GM18507 (cell line): ENCODE measurements around the gene PFKP.
"Not testable (repeated sequence)": the region's sequence is repeated elsewhere in the genome, so short reads cannot be mapped to it uniquely, and the experiment has no call there.

ENCODE experiments used
- DNase-seq: peaks from one replicate; pipeline ENCODE4 v3.0.0; 2011; ENCODE audit warnings: low read depth; ENCODE audit not compliant: insufficient read length; ENCODE audit errors: extremely low spot score
- FAIRE-seq: peaks from 2 replicates; lab custom pipeline; 2011; peaks lifted over from hg19 to GRCh38; lab: Jason Lieb, UNC

Gene PFKP

DNA sequence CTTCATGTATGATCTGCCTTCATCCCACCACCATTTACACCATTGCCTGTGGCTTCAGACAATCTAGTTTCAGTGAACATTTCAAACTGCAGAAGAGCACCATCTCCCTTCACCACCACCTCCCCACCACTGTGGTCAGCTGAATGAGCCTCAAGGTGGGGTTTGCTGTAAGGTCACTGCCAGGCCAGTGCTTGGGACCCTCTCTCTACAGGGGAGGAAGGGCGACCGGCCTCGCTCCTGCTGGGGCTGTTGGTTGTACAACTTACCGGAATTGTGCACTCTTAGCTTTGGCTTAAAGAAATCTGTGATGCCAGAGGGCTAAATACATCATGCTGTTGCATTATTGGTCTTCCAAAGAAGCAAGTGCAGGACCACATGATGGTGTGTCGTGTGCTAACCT lies 26.6 kb downstream of the PFKP start:
- DNase-seq (no peak), FAIRE-seq (no peak)

DNA sequence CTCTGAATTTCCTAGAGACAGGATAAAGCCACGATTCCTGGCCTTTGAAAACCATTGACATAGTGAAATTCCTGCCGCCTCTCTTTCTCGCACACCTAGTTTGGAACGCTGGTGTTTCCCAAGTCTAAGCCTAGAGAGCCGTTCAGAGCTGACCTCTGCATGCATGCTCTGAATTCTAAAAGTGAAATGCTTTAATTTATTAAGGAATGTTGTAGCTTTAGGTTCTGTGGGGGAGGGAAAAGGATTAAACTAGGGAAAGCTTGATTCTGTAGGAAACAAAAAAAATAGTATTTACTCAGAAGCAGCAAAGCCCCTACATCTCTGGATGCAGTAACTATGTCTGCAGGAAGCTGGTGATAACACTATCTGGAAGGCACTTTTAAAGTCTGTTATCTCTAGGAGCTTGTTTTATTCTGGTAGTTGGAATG lies 27.3 kb downstream of the PFKP start:
- no peak for FAIRE-seq
- no peak for DNase-seq

- no peak for DNase-seq
- FAIRE-seq: no peak
Measured at GRCh38 chr10:3095373-3096139, 28.2 kb downstream of the PFKP start.

DNA sequence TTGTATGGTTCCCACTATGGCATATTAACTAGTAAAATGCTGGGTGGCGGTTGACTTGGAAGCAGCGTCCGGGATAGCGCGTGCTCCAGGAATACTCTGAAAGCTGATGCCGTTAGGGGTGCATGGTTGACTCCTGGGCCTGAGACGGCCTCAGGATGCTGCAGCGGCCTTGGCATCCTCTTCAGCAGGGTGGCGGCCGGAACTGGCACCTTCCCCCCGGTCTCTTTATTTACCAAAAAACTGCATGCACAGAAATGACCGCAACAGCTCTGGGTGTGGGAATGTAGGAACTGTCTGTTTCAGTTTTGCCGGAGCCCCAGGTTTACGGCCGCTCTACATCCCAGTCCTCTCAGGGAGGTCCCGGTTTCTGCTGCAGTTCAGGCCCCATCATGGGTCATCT lies 28.8 kb downstream of the PFKP start:
- DNase-seq (no peak), FAIRE-seq (no peak)

DNA sequence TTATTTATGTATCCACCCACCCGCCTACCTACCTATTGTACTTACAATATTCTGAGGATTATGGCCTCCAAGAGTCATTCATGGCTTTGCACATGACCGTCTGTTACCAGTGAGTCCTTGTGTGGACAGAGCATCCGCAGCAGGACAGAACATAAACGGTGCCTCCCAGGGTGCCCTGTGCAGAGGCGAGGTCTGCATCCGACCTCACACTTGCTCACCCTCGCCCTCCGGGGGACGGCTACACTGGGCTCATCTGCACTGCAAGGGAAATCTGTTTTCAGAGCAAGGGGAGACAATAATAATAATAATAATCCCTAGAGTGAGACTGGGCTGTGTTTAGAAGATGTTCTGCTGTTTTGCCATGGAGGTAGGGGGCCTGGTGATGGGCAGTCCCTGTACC lies 29.8 kb downstream of the PFKP start:
- DNase-seq: no peak
- FAIRE-seq: no peak

DNA sequence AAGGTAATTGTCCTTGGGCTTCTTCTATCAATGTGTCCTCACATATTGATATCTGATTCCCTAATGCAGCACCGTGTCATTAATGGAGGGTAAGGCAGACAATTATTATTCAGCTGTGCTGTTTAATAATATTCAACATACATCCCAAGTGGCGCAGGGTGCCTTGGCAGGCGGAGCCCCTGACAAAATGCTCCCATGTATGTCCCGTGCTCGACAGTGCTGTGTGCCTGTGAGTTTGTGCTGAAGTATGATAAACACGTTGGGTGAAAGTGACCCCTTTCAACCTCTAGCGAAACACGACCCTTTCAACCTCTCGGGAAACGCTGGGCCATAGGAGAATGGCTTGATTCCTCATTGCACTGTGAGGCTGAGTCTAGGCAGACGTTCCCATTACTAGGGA lies 31.3 kb downstream of the PFKP start:
- FAIRE-seq (no peak), DNase-seq (no peak)

DNA sequence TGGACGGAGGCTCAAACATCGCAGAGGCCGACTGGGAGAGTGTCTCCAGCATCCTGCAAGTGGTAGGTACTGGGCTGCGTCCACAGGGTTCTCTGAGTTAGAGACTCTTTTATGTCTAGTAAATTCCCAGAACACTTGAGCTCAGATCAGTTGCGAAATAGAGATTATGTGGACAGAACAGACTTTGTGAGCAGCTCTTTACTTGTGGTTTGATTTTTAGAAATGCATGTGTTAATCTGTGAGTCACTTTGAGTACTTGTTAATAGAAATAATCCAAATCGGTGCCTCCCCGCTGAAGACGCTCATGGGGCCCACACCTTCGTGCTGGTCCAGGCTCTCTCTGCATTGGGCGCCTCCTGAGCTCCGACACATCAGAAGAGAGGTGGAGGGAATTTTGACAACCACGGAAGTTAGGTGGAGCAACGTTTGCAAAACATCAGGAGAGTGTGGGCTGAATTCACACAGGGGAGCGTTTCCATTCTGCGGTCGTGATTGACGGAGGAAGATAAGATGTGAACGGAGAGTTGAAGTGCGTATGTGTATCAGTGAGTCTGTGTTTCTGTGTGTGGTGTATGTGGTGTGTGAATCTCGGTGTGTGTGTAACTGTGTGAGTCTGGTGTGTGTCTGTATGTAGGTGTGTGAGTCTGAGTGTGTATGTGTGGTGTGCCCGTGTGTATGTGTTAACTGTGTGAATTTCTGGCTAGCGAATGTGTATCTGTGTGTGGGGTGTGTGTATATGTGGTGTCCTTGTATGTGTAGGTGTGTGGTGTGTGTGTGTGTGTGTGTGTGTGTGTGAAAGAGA lies 32.1 kb downstream of the PFKP start:
- DNase-seq (no peak), FAIRE-seq (no peak)

DNA sequence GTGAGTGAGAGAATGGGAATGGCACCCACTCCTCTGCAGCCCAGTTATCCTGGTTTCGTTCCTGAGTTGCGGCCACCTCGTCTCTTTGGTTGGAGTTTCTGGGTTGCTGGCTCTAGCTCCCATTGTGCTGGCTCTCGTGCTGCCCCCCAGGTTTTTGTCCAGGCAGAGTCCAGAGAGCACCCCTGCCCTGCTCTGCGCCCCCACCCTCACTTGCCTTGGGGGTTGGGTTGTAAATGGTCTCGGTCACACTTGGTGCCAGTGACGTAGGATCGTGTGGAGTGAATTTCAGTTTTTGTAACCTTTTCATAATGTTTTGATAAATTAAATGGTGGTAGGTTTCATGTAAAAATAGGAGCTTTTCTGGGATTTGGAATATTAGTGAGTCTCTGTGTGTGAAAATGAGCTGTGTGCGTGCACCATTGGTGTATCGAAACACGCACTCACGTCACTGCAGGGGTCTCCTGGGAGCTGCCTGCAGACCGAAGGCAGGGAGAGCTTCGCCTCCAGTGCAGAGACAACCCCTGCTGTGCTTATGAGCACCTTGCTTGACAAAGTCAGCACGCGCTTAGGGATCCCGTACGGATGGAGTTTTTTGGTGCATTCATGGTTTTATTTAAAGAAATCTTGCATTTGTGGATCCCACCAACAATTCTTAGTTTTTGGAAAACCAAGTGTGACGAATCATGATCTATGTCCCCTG lies 32.9 kb downstream of the PFKP start:
- no peak for FAIRE-seq
- DNase-seq: no peak

DNA sequence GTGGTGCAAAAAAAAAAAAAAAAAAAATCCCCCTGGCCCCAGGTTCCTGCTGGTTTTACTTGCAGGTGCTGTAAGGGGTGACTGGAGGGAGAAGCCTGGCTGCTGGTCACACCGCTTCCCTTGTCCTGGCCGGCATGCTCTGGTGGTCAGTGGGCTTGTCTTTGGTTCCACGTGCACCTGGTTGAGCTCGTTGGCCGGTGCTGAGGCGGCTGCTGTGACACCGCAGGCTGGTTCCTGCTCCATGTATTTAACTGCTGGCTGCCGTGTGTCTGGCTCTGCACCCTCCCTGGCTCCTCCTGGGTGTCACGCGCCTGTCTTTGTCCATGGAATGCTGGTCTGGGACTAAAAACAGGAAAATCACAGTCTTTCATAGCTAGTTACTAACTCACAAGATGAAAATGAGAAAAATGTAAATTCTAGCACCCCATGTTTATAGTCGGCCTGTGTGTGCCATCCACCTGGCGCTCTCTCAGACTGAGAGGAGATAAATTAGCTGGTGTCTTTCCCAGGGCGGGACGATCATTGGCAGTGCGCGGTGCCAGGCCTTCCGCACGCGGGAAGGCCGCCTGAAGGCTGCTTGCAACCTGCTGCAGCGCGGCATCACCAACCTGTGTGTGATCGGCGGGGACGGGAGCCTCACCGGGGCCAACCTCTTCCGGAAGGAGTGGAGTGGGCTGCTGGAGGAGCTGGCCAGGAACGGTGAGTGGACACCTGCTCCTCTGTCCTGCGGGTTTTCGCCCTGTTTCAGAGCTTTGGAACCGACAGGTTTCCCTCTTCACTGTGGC lies 33.7 kb downstream of the PFKP start:
- no peak for DNase-seq
- no peak for FAIRE-seq

DNA sequence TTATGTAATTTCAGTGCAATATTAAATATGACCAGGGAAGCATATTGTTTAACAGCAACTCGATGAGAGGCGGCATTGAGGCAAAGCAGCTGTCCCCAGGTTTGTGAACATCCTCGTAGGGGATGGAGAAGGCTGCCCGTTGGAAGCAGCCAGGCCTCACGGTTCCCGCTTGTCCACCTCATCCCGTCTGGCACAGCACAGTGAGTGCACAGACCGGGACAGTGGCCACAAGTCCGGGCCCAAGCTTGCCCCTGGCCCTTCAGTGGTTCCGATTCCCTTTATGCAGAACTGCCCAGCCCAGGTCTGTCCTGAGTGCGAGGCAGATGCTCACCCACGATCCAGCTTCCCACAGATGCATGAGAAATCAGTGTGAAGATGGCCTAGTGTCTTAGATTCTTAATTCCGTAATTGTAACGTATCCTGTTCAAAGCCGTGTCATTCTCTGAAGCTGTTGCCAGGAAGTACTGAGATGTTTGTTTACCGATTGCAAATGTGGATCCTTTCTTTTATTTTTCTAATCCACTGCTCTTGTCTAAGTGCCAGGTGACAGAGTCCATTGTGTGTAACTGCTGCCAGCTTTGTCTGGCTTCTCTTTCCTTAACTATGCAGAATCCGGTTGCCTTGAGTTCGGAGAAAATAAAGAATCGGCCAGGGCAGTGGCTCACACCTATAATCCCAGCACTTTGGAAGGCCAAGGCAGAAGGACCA lies 35.5 kb downstream of the PFKP start:
- FAIRE-seq (no peak), DNase-seq (no peak)

DNA sequence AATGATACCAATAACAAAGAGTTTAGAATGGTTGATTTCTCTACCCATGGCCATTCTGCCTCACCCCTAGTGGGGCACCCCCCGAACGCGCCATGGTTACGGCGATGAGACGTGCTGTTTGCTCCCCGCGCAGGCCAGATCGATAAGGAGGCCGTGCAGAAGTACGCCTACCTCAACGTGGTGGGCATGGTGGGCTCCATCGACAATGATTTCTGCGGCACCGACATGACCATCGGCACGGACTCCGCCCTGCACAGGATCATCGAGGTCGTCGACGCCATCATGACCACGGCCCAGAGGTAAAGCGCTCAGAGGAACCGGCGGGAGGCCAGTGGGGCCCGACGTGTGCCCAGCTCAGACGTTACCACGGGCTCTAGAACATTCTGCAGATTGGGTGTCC lies 36.3 kb downstream of the PFKP start:
- no peak for FAIRE-seq
- no peak for DNase-seq

DNA sequence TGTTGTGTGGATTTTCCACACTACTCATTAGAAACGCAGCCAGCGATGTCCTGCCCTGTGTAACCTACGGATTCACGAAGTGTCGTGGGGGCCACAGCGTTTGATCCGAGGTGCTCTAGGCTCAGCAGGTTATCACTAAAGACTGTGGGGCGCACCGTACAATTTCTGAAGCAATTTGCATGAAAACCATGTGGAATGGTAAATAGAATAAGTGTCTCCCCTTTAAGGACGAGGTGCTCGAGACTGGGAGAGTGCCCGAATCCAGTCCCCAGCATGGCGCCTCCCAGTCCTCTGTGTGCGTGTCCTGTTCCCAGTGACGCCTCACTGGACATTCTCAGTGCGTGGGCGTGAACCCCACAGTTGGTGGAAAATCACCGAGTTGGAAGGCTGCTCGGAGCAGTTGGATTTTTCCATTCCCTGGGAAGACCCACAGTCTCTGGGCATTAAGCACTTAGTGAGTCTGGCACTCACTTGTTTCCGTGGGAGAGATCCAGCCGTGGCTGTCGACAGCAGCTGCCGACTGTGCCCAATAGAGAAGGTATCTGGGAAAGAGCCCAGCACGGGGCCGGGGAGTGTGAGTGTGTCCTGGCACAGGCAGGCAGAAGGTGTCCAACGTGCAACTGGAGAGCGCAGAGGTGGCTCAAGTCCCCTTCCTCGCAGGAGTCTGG lies 37.0 kb downstream of the PFKP start:
- FAIRE-seq: no peak

DNA sequence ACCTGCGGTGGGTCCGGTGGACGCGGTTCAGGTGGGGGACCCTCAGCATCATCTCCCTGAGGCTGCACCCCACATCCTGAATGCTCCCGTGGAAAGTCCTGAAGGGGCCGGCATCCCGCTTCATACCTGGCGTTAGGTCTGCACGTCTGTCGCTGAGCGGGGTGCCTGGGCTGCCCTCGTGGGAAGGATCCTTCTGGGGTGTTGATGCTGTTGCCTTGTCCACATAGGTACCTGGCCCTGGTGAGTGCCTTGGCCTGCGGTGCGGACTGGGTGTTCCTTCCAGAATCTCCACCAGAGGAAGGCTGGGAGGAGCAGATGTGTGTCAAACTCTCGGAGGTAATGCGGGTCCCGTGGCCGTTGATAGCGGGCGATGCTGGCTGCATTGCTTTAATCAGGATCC lies 37.8 kb downstream of the PFKP start:
- DNase-seq (no peak), FAIRE-seq (no peak)

More for the DNA sequence above, 37.0 kb downstream of the PFKP start:
- no peak for DNase-seq

- FAIRE-seq (no peak), DNase-seq (no peak)
Measured at GRCh38 chr10:3105905-3106304, 38.6 kb downstream of the PFKP start.

- not testable (repeated sequence) for DNase-seq, FAIRE-seq
Measured at GRCh38 chr10:3106328-3106727, 39.0 kb downstream of the PFKP start.

DNA sequence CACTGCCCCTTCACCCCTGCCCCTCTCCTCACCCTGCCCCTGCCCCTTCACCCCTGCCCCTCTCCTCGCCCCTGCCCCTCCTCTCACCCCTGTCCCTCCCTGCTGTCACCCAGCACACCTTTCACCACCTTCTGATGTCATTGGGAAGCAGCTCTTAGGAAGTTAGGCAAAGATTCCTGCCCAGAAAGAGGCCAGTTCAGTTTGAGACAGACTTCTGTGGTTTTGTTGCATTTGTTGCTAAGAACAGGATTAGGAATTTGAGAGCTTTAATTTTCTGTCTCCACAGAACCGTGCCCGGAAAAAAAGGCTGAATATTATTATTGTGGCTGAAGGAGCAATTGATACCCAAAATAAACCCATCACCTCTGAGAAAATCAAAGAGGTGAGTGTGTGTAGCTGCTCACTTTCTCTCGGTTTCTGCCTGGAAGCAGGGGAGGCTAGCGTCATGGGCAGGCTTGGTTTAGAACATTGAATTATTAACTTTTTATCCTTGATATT lies 39.6 kb downstream of the PFKP start:
- FAIRE-seq (no peak), DNase-seq (no peak)

DNA sequence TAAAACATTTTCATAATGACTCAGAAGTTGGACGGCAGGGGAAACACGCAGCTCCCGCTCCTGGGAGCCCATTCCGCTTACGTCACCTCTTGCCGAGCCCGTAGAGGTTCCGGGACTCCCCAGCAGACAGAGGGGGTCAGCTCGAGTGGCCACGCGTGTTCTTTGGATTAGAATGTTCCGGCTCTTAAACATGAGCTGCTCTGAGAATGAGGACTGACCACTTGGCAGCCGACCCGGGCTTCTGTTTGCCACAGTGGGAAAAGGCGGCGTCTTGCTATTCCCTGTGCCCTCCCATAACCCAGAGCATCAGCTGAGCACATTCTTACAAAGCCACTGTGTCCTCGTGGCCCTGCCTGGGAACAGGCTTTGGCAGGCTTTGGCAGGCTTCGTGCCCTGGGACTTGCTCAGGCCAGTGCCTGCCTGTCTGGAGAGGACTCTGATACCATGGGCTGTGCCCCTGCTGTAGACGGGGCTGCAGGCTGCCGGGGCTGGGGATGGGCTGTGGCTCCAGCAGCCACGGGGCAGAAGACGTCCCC lies 40.1 kb downstream of the PFKP start:
- DNase-seq: no peak

GRCh38 chr10:3108033-3108432 lies 40.7 kb downstream of the PFKP start:
- no peak for DNase-seq
- no peak for FAIRE-seq

More for the DNA sequence above, 40.1 kb downstream of the PFKP start:
- no peak for FAIRE-seq
